ENCODE data around the gene GTPBP6.
"Not testable (repeated sequence)": the region's sequence is repeated elsewhere in the genome, so short reads cannot be mapped to it uniquely, and the experiment has no call there.

The GTPBP6 gene

GRCh38 chrX:355329-356050, 36.9 kb upstream of the GTPBP6 start:
- TF ChIP-seq, protein P1, sequence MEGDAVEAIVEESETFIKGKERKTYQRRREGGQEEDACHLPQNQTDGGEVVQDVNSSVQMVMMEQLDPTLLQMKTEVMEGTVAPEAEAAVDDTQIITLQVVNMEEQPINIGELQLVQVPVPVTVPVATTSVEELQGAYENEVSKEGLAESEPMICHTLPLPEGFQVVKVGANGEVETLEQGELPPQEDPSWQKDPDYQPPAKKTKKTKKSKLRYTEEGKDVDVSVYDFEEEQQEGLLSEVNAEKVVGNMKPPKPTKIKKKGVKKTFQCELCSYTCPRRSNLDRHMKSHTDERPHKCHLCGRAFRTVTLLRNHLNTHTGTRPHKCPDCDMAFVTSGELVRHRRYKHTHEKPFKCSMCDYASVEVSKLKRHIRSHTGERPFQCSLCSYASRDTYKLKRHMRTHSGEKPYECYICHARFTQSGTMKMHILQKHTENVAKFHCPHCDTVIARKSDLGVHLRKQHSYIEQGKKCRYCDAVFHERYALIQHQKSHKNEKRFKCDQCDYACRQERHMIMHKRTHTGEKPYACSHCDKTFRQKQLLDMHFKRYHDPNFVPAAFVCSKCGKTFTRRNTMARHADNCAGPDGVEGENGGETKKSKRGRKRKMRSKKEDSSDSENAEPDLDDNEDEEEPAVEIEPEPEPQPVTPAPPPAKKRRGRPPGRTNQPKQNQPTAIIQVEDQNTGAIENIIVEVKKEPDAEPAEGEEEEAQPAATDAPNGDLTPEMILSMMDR (IDR thresholded peaks at IDR 0.05; ENCODE audit: low read depth, low read length): no peak
- H3K4me3 ChIP-seq (ENCODE audit: low read depth, low read length): no peak overlapping the region

DNA sequence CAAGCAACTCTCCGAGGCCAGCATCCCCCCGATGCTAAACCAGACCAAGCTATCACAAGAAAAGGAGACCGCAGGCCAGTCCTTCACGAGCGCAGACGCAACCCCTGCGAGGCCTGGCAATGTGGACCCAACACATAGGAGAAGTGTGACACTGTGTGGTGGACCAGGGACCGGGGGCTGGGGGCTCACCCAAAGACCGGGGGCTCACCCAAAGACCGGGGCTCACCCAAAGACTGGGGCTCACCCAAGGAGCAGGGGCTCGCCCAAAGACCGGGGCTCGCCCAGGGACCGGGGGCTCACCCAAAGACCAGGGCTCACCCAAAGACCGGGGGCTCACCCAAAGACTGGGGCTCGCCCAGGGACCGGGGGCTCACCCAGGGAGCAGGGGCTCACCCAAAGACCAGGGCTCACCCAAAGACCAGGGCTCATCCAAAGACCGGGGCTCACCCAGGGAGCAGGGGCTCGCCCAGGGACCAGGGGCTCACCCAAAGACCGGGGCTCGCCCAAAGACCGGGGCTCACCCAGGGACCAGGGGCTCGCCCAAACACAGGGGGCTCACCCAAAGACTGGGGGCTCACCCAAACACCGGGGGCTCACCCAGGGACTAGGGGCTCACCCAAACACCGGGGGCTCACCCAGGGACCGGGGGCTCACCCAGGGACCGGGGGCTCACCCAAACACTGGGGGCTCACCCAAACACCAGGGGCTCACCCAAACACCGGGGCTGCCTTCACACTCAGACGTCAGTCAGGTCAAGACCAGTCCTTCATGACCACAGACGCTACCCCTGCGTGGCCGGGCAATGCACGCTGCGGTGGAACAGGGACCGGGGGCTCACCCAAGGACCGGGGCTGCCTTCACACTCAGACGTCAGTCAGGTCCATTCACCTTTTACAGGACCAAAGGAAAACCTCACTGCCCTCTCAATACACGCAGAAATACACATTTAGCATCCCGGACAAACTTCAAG, 35.3 kb upstream of the GTPBP6 start:
- TF ChIP-seq, protein P1 (IDR thresholded peaks at IDR 0.05; ENCODE audit: low read depth, low read length): no peak
- no peak overlapping the region for H3K4me3 ChIP-seq (ENCODE audit: low read depth, low read length)

GRCh38 chrX:352582-353314, 34.2 kb upstream of the GTPBP6 start:
- TF ChIP-seq, protein P1 (IDR thresholded peaks at IDR 0.05; ENCODE audit: low read depth, low read length): no peak
- no peak overlapping the region for H3K4me3 ChIP-seq (ENCODE audit: low read depth, low read length)

GRCh38 chrX:352181-352580, 33.6 kb upstream of the GTPBP6 start:
- H3K4me3 ChIP-seq (ENCODE audit: low read depth, low read length): no peak overlapping the region
- TF ChIP-seq, protein P1 (IDR thresholded peaks at IDR 0.05; ENCODE audit: low read depth, low read length): no peak

DNA sequence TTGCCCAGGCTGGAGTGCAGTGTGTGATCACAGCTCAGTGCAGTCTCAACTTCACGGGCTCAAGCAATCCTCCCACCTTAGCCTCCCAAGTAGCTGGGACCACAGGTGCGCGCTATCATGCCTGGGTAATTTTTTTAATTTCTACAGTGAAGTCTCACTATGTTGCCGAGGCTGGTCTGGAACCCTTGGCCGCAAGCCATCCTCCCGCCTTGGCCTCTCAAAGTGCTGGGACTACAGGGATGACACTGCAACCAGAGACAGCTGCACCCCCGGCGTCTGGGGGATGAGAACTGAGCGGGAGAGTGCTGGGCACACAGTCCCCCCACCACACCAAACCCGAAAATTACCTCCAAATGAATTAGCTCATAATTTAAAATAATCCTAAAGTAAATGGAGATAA, 33.1 kb upstream of the GTPBP6 start:
- no peak overlapping the region for H3K4me3 ChIP-seq (ENCODE audit: low read depth, low read length)
- TF ChIP-seq, protein P1 (IDR thresholded peaks at IDR 0.05; ENCODE audit: low read depth, low read length): no peak

DNA sequence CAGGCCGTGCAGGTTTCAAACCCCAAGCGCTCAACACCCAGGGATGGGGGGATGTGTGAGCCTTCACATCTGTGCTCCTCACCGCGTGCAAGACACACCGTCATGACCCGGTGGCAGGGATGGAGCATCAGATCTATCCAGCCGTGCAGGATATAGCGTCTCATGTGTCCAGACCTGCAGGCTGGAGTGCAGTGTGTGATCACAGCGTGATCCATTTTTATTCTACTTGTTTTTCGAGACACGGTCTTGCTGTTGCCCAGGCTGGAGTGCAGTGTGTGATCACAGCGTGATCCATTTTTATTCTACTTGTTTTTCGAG, 32.7 kb upstream of the GTPBP6 start:
- H3K4me3 ChIP-seq (ENCODE audit: low read depth, low read length): not testable (repeated sequence)

DNA sequence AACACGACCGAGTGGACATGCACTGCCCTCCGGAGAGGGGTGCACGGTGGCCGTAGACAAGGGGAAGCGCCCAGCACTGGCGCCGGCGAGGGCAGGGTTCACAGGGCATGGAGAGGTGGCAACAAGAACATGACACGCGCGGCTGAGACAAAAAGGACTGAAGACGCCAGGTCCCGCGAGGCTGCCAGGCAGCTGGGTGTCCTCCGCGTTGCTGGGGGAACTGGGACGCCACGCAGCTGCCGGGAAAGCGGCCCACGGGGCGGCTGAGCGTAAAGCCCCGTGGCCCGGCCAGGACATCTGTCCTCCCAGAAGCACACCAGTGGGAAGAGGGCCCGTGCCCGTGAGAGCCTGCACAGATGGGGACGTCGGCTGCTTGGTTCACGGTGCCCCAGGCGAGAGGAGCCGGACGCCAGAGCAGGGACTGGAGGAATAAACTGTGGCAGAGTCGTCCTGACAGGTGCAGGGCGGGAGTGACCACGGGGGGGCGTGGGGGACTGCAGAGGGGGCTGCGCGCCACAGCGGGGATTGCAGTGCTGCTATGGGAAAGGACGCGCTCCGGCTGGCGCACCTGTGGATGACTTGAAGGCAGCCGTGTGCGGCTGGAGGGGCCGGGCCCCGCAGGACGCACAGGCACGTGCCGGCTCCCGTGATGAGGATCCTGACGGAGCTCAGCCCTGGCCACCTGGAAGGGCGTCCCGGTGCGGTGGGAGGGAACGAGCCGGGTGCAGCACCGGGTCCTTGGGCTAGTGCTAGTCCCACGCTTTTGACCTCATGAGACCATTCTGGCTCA, 32.1 kb upstream of the GTPBP6 start:
- TF ChIP-seq, protein P1 (IDR thresholded peaks at IDR 0.05; ENCODE audit: low read depth, low read length): no peak
- no peak overlapping the region for H3K4me3 ChIP-seq (ENCODE audit: low read depth, low read length)

Measured in WI38 (cell line).